Stimulated activated CD8-positive, alpha-beta memory T cell treated with anti-CD3 and anti-CD28 coated beads, Interleukin-7, amount 100 ng/mL, for 1 hour (primary cell): Measurements from ENCODE around the gene HEYL.

Experiments
- DNase-seq, 2 donors: peaks; one replicate each; pipeline ENCODE4 v3.0.0-alpha.2; 2020; ENCODE audit warnings: low read depth in 2 of 2

Gene HEYL

GRCh38 chr1:39639305-39640130 is at the start of gene HEYL:
HEYL (minus strand) TSS chr1:39639643; CDS start chr1:39639625, 18 bp downstream.
- DNase-seq = peak; percentile 14 to 36

DNA sequence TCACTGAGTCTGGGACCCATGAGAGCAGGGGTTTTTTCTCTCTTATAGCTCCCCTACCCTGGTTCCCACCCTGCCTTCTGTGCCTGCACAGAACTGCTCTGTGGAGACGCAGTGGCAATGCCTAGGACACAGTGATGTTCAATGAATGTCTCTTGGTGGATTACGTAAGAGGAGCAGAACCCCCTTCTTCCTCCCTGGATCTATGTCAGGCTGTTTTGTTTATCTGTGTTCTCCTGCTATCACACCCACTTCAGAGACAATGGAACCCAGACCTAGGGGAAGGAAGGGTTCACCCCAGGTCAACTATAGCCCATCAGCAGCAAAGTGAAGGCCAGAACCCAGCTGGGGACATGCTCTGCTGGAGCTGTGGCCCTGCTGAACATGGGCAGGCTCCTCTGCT is 49.8 kb upstream of the HEYL start:
- DNase-seq = no peak

DNA sequence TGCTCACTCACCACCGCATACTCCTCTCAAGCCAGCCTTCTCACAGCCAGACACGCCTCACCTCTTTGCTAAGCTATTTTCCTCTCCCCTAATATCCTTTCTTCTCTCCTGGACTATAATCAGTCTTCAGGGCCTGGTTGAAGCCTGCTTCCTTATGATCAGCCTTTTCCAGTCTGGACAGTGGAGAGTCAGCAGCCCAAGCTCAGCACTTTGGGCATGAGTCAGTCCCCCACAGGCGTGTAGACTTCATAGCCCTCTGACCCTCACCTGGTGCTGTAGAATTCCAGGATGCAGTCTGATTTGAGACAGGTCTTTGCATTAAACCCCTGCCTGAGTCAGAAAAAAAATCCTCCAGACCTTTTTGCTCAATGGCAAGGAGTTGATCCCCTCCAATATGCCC is 49.3 kb upstream of the HEYL start:
- DNase-seq = no peak

DNA sequence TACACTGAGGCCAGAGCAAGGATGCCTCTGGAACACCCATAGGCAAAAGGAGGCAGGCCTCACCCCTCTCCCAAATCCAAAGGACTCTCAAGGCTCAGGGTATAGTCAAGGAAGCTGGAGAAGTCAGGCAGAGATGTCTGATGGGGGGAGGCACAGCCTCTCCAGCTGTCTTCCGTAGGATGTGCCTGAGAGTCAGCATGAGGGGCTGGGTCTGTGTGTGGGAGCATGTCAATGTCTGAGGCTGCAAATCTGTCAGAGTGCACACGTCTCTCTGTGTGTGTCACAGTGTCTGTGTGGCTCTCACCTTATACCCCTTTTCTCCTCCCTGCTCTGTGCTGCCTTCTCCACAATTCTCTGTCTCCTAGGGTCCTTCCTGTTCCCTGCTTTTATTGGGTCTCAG is 47.8 kb upstream of the HEYL start:
- no peak for DNase-seq

- DNase-seq = no peak
Observed at GRCh38 chr1:39685071-39685470, 45.6 kb upstream of the HEYL start.

DNA sequence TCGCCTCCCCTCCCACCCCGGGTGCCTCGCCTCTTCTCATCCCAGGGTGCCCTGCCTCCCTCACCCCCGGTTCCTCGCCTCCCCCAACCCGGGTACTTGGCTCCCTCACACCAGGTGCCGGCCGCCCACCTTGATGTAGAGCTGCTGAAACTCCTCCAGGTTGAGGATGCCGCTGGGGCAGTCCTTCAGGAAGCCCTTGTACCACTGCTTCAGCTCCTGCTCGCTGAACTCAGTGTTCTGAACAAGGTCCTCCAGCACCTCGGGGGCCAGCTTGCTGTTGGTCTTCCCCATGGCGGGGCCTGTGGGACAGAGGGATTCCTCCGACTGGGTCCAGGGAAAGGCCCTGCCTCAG is 44.8 kb upstream of the HEYL start:
- no peak for DNase-seq

- no peak for DNase-seq
Observed at GRCh38 chr1:39683591-39684312, 44.3 kb upstream of the HEYL start.

GRCh38 chr1:39681999-39682398 is 42.6 kb upstream of the HEYL start:
- no peak for DNase-seq

GRCh38 chr1:39681294-39681693 is 41.9 kb upstream of the HEYL start:
- no peak for DNase-seq

- DNase-seq = no peak
Observed at GRCh38 chr1:39680751-39681150, 41.3 kb upstream of the HEYL start.

DNA sequence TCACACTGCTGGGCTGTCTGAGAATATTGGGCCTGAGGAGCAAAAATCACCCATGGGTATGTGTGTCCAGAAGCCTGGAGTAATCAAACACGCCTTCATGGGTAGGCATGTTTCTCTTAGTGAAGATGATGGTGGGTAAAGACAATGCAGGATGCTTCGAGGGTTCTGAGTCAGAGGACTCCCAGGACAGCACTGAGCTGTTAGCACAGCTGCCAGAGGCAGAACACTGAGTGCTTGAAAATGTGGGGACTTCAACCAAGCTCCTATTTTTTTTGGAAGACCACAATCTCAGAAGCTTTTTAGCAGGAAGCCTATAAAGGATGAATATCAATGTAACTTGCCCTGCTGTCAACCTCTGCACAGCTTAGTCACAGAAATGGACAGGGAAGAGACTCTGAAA is 40.4 kb upstream of the HEYL start:
- no peak for DNase-seq

DNA sequence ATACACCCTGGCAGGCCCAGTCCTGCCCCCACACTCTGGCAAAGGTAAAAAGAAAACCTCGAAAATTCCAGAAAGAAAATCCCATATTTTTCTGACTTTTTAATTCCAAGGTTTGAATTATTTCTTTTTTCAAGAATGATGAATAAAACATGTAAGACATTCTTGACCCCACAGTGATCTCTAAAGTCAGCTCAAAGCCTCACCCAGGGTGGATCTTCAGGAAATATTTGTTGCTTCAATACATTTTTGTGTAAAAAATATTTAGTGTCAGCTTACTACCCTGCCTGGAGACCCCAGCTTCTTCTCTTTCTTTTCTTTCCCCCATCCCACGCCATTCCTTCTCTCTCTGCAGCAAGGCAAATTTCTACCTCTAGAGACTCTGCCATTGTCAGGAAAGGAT is 39.4 kb upstream of the HEYL start:
- no peak for DNase-seq

DNA sequence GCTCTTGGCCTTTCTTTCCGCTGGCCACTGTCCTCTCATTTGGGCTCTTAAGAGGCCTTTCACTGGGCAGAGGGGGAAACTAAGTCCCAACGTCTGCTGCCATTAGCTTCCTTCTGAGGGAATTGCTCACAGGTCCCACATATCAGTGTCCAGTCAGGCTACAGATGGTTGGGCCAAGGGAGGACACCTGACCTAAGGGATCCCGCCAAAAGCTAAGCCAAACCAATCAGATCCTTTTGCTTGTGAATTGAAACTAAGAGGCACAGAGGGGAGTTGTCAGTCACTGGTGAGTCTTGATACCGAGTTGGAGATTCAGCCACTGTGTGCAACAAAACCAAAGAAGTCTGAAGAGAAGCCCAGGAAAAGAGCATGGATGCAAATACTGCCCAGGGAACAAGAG is 38.2 kb upstream of the HEYL start:
- no peak for DNase-seq

- no peak for DNase-seq
Observed at GRCh38 chr1:39676948-39677548, 37.6 kb upstream of the HEYL start.

GRCh38 chr1:39675220-39675619 is 35.8 kb upstream of the HEYL start:
- DNase-seq = no peak

GRCh38 chr1:39673215-39673614 is 33.8 kb upstream of the HEYL start:
- no peak for DNase-seq

DNA sequence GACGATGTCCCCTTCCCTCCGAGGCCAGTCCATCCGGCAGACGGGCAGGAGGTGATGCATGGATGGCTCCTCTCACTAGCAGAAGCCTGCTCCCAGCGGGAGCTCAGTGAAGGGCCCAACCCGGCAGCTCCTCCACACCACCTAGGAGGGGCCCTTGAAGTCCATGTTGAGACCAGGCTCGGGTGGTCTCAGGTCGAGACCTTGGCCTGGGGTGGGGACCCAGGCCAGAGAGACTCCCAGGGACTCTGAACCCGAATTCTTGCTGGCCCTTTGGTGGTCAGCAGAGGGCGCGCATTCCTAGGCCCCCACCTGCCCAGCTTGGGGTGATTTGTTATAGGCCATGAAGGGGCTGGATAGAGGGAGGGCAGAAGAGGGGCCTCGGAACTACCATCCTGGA is 33.1 kb upstream of the HEYL start:
- DNase-seq = no peak

- DNase-seq = no peak
Observed at GRCh38 chr1:39671793-39672550, 32.5 kb upstream of the HEYL start, which contains the start of gene NT5C1A. NT5C1A (minus strand) TSS chr1:39672107; CDS start chr1:39672038, 69 bp downstream.

- no peak for DNase-seq
Observed at GRCh38 chr1:39671433-39671792, 32.0 kb upstream of the HEYL start.

DNA sequence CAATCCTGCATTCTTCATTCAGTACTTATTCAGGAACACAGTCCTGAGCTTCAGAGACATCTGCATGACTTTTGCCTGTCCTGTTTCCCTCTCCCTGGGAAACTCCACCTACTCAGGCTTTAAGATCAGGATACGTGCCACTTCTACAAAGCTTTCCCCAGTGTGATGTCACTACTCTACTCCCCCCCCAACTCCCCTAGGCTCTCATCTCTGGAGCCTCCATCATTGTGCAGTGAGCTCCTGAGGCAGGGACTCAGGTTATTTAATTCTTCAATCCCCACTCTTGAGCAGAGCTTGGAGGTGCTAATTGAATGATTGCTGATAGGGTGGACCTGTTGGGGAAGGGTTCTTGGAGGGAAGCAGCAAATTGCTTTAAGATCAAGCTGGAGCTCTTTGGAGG is 31.2 kb upstream of the HEYL start:
- DNase-seq = no peak

DNA sequence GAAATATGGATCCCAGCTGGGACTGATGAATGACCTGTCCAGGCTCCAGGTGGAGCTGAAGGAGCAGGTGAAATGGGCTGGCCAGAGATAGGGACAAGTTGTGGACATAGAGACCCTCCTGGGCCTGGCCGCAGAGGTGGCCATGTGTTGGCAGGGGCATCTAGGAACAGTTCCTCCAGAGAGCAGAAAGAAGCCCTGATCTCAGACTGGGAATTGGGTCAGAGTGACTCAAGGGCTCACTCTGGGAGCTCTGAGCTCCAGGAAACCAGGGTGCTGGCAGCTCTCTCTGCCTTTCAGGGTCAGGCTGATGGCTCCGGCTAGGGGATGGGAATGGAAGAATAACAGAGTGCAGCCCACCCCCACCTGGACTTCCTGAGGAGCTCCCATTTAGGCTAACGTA is 29.5 kb upstream of the HEYL start:
- DNase-seq = no peak

- DNase-seq = no peak
Observed at GRCh38 chr1:39668111-39668510, 28.7 kb upstream of the HEYL start.
